Measurements from ENCODE around the gene ARMC12. TPM values are rescaled to one million over a fixed set of nuclear protein-coding genes. Genes with fewer than 3 reads are reported as not detected.
A peak's percentile ranks its signal among the peaks of the same experiment; 100 is the strongest.

Gene ARMC12
- total and polyA plus RNA-seq, 10 of the 15 experiments (the other 5 are each of a cell fraction or from before 2014, with no cell fraction given): 0.10 to 1.6 (median 0.62) TPM

DNA sequence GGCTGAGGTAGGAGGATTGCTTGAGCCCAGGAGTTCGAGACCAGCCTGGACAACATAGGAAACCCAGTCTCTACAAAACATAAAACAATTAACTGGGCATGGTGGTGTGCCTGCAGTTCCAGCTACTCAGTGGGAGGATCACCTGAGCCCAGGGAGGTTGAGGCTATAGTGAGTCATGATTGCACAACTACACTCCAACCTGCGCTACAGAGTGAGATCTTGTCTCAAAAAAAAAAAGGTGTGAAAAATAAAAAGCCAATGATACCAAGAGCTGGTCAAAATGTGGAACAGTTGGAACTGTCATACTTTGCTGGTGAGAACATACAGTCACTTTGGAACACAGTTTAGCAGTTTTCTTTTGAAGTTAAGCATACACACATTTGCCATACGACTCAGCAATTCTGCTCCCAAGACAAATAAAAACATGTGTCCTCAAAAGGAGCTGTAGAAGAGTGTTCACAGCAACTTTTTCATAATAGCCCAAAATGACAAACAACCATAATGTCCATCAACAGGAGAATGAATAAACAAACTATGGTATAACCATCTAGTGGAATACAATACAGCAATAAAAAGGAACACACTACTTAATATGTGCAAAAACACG lies 26.5 kb upstream of the ARMC12 start:
- Histone ChIP-seq H3K4me2 (ENCODE audit: control insufficient read depth, insufficient read depth) (no peak overlapping the region), H3K79me2 (ENCODE audit: control insufficient read depth, insufficient read depth, low read length) (no peaks in the 10 kb centered on the region), H2AFZ (ENCODE audit: control insufficient read depth, low read depth, low read length) (no peak overlapping the region), H3K36me3 (ENCODE audit: control insufficient read depth in 2 of 2, insufficient read depth in 2 of 2, low read length in 1 of 2) (no peaks in the 10 kb centered on the region), H3K4me3 (no peak overlapping the region), H3K27me3 (replicated peaks in 1 of 2; ENCODE audit: control insufficient read depth in 2 of 2, insufficient read depth in 2 of 2, low read length in 1 of 2) (no peaks in the 10 kb centered on the region), H3K27ac (ENCODE audit: control insufficient read depth, insufficient read depth) (no peak overlapping the region), H3K9ac (ENCODE audit: control insufficient read depth, insufficient read depth, low read length) (no peak overlapping the region), H4K20me1 (ENCODE audit: control insufficient read depth, insufficient read depth) (no peaks in the 10 kb centered on the region), H3K9me3 (replicated peaks; ENCODE audit: control insufficient read depth, insufficient read depth, low read length) (no peaks in the 10 kb centered on the region), H3K4me1 (ENCODE audit: control insufficient read depth, insufficient read depth, low read length) (peaks cover 8% of the 10 kb centered on the region)
- ChIA-PET RAD21 (ENCODE audit: unreplicated experiment) (interaction anchor here (0.7 to 1.5 kb wide), 4 partner anchors 17 to 27 kb away, joined by 3 read pairs; no protein-coding TSS in a partner anchor), CTCF (no interaction called here), SMC1A (ENCODE audit: uncharacterized antibody, unreplicated experiment) (interaction anchor here (1.7 kb wide), 1 partner anchor 18 kb away, joined by 3 read pairs; no protein-coding TSS in a partner anchor), POLR2A (interaction anchor here (1.5 to 4.1 kb wide), 2 partner anchors 8 to 17 kb away, joined by 3 to 13 read pairs; no protein-coding TSS in a partner anchor)
- 57% methylated on average over 4 of the region's 4 CpGs for WGBS (ENCODE audit: insufficient coverage, insufficient replicate concordance, low lambda C conversion rate, missing lambda C conversion rate)
- no TSS peak for BruUV-seq (replicated peaks)
- ATAC-seq (no peak; the same call in 2 of the 3 replicates), FAIRE-seq (peak; percentile 75), DNase-seq (ENCODE audit: low read depth, low spot score) (no peak)
- no peak for TF ChIP-seq POLR2AphosphoS5 (IDR thresholded peaks at IDR 0.05; ENCODE audit: low read length)
- TF ChIP-seq MEF2A (IDR thresholded peaks at IDR 0.05; ENCODE audit: insufficient read depth, low read depth, low read length): no peak
- TF ChIP-seq CHD4 (IDR thresholded peaks at IDR 0.05): no peak
- TF ChIP-seq, protein P1, sequence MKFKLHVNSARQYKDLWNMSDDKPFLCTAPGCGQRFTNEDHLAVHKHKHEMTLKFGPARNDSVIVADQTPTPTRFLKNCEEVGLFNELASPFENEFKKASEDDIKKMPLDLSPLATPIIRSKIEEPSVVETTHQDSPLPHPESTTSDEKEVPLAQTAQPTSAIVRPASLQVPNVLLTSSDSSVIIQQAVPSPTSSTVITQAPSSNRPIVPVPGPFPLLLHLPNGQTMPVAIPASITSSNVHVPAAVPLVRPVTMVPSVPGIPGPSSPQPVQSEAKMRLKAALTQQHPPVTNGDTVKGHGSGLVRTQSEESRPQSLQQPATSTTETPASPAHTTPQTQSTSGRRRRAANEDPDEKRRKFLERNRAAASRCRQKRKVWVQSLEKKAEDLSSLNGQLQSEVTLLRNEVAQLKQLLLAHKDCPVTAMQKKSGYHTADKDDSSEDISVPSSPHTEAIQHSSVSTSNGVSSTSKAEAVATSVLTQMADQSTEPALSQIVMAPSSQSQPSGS (IDR thresholded peaks at IDR 0.05; ENCODE audit: low read length): no peak
- TF ChIP-seq ZNF384 (IDR thresholded peaks at IDR 0.05; ENCODE audit: borderline replicate concordance, low read depth, low read length): peak; percentile 22; the same call in 1 of the 2 replicates
- TF ChIP-seq, protein P2, sequence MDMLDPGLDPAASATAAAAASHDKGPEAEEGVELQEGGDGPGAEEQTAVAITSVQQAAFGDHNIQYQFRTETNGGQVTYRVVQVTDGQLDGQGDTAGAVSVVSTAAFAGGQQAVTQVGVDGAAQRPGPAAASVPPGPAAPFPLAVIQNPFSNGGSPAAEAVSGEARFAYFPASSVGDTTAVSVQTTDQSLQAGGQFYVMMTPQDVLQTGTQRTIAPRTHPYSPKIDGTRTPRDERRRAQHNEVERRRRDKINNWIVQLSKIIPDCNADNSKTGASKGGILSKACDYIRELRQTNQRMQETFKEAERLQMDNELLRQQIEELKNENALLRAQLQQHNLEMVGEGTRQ (IDR thresholded peaks at IDR 0.05; ENCODE audit: borderline replicate concordance, low read depth, low read length): no peak
- TF ChIP-seq, protein P3, sequence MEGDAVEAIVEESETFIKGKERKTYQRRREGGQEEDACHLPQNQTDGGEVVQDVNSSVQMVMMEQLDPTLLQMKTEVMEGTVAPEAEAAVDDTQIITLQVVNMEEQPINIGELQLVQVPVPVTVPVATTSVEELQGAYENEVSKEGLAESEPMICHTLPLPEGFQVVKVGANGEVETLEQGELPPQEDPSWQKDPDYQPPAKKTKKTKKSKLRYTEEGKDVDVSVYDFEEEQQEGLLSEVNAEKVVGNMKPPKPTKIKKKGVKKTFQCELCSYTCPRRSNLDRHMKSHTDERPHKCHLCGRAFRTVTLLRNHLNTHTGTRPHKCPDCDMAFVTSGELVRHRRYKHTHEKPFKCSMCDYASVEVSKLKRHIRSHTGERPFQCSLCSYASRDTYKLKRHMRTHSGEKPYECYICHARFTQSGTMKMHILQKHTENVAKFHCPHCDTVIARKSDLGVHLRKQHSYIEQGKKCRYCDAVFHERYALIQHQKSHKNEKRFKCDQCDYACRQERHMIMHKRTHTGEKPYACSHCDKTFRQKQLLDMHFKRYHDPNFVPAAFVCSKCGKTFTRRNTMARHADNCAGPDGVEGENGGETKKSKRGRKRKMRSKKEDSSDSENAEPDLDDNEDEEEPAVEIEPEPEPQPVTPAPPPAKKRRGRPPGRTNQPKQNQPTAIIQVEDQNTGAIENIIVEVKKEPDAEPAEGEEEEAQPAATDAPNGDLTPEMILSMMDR (IDR thresholded peaks at IDR 0.05 in 2 of 3, conservative IDR thresholded peaks at IDR 0.05 in 1 of 3; ENCODE audit: control insufficient read depth in 2 of 3, extremely low read depth in 1 of 3, insufficient read depth in 1 of 3, low read depth in 3 of 3, low read length in 3 of 3): no peak
- 0 out of 2 replicates have a peak, but pooled peaks have one; percentile 14 for TF ChIP-seq ATF7 (IDR thresholded peaks at IDR 0.05; ENCODE audit: low read depth)
- no peak for TF ChIP-seq ZNF622 (IDR thresholded peaks at IDR 0.05)
- TF ChIP-seq MTA2 (IDR thresholded peaks at IDR 0.05; ENCODE audit: low read depth): no peak
- in situ Hi-C loops (cut with MboI) (no loop called here), intact Hi-C loops (cut with micrococcal nuclease; ENCODE audit: unreplicated experiment) (no loop called here)

Data from GM12878 (cell line).